SK-N-MC (cell line): ENCODE measurements around the gene TTC21A.

ENCODE experiments used
- DNase-seq: peaks from one replicate; pipeline ENCODE4 v3.0.0-alpha.2; 2011; ENCODE audit warnings: low read depth, low spot score
- H3K27ac ChIP-seq: fragments of 200-600 bp; sonication (generic); 2 replicates; pipeline ENCODE4 v1.5.1; 2016; ENCODE audit warnings: mixed run types
- H3K36me3 ChIP-seq: fragments of 200-600 bp; sonication (generic); 2 replicates; pipeline ENCODE4 v1.6.1; 2017; ENCODE audit warnings: antibody characterized with exemption, low read length, mixed read lengths; ENCODE audit not compliant: insufficient read depth
- H3K4me3 ChIP-seq: fragments of 200-600 bp; sonication (generic); 2 replicates; pipeline ENCODE4 v1.5.1; 2016
- H3K9ac ChIP-seq: fragments of 200-600 bp; sonication (generic); 2 replicates; pipeline ENCODE4 v1.8.0; 2017; ENCODE audit warnings: mixed run types, mixed read lengths; ENCODE audit not compliant: insufficient read length
- H3K9me3 ChIP-seq: fragments of 200-600 bp; sonication (generic); 2 replicates; pipeline ENCODE4 v1.6.1; 2017; ENCODE audit warnings: low read depth, mild to moderate bottlenecking, antibody characterized with exemption, low read length, moderate library complexity, mixed read lengths
- EZH2 ChIP-seq: fragments of 200-600 bp; sonication (generic); IDR thresholded peaks from one replicate; pipeline ENCODE4 v1.6.1; 2017; ENCODE audit warnings: antibody characterized with exemption
- FOXP2 ChIP-seq: optimal IDR thresholded peaks from 2 replicates; pipeline ENCODE3; 2011; ENCODE audit warnings: mild to moderate bottlenecking, moderate library complexity; ENCODE audit not compliant: insufficient read depth; ENCODE audit errors: extremely low read length, control extremely low read depth
- POLR2AphosphoS5 ChIP-seq: IDR thresholded peaks from 2 replicates; pipeline ENCODE4 v1.6.1; 2012; ENCODE audit warnings: mild to moderate bottlenecking, low read depth, low read length, borderline replicate concordance

Gene TTC21A

GRCh38 chr3:39118931-39119660 is 11.6 kb downstream of the TTC21A start:
- H3K36me3 ChIP-seq = no peaks in the 10 kb centered on the region
- TF ChIP-seq POLR2AphosphoS5 (no peak), EZH2 (no peak), FOXP2 (no peak)
- no peak for DNase-seq
- H3K9ac ChIP-seq = no peak overlapping the region
- H3K4me3 ChIP-seq = no peak overlapping the region
- no peaks in the 10 kb centered on the region for H3K9me3 ChIP-seq
- no peak overlapping the region for H3K27ac ChIP-seq

- Histone ChIP-seq H3K9me3 (no peaks in the 10 kb centered on the region), H3K27ac (no peak overlapping the region), H3K36me3 (no peaks in the 10 kb centered on the region), H3K9ac (no peak overlapping the region), H3K4me3 (no peak overlapping the region)
- no peak for DNase-seq
- TF ChIP-seq EZH2 = no peak
- TF ChIP-seq FOXP2 = no peak
- TF ChIP-seq POLR2AphosphoS5 = no peak
Measured at GRCh38 chr3:39121621-39122020, 14.1 kb downstream of the TTC21A start.

- Histone ChIP-seq H3K4me3 (no peak overlapping the region), H3K27ac (no peak overlapping the region), H3K9ac (no peak overlapping the region), H3K9me3 (no peaks in the 10 kb centered on the region), H3K36me3 (no peaks in the 10 kb centered on the region)
- TF ChIP-seq POLR2AphosphoS5 = no peak
- TF ChIP-seq EZH2 = no peak
- no peak for TF ChIP-seq FOXP2
- no peak for DNase-seq
Measured at GRCh38 chr3:39122813-39123212, 15.3 kb downstream of the TTC21A start.

- no peak overlapping the region for H3K27ac ChIP-seq
- H3K9ac ChIP-seq = no peak overlapping the region
- H3K9me3 ChIP-seq = no peaks in the 10 kb centered on the region
- H3K36me3 ChIP-seq = no peaks in the 10 kb centered on the region
- no peak for DNase-seq
- H3K4me3 ChIP-seq = no peak overlapping the region
- no peak for TF ChIP-seq POLR2AphosphoS5
- TF ChIP-seq EZH2 = no peak
- TF ChIP-seq FOXP2 = no peak
Measured at GRCh38 chr3:39124876-39125840, 17.7 kb downstream of the TTC21A start.

- Histone ChIP-seq H3K27ac (no peak overlapping the region), H3K9me3 (no peaks in the 10 kb centered on the region), H3K4me3 (no peak overlapping the region), H3K9ac (no peak overlapping the region), H3K36me3 (no peaks in the 10 kb centered on the region)
- DNase-seq = no peak
- TF ChIP-seq POLR2AphosphoS5 = no peak
Measured at GRCh38 chr3:39125841-39126500, 18.5 kb downstream of the TTC21A start.

- Histone ChIP-seq H3K27ac (no peak overlapping the region), H3K36me3 (no peaks in the 10 kb centered on the region), H3K4me3 (no peak overlapping the region), H3K9ac (no peak overlapping the region), H3K9me3 (no peaks in the 10 kb centered on the region)
- no peak for TF ChIP-seq POLR2AphosphoS5
- no peak for TF ChIP-seq FOXP2
- TF ChIP-seq EZH2 = no peak
- DNase-seq = no peak
Measured at GRCh38 chr3:39126532-39127071, 19.1 kb downstream of the TTC21A start.

GRCh38 chr3:39127269-39127907 is 19.9 kb downstream of the TTC21A start:
- Histone ChIP-seq H3K4me3 (no peak overlapping the region), H3K9me3 (no peaks in the 10 kb centered on the region), H3K36me3 (no peaks in the 10 kb centered on the region), H3K9ac (no peak overlapping the region), H3K27ac (no peak overlapping the region)
- TF ChIP-seq FOXP2 = no peak
- no peak for DNase-seq

- Histone ChIP-seq H3K27ac (no peak overlapping the region), H3K4me3 (no peak overlapping the region), H3K9me3 (no peaks in the 10 kb centered on the region), H3K36me3 (no peaks in the 10 kb centered on the region), H3K9ac (no peak overlapping the region)
- no peak for DNase-seq
- no peak for TF ChIP-seq EZH2
- no peak for TF ChIP-seq POLR2AphosphoS5
- no peak for TF ChIP-seq FOXP2
Measured at GRCh38 chr3:39127908-39128304, 20.4 kb downstream of the TTC21A start.
